Sigmoid colon (tissue), 7 donors: ENCODE data around the gene MBP. TPM values are rescaled to one million over a fixed set of nuclear protein-coding genes. Genes with fewer than 3 reads are reported as not detected.
"Not testable (repeated sequence)": the region's sequence is repeated elsewhere in the genome, so short reads cannot be mapped to it uniquely, and the experiment has no call there.

Experiments used
- DNase-seq: peaks from one replicate; pipeline ENCODE4 v3.0.0-alpha.2; 2019
- H3K27ac ChIP-seq, 4 donors: fragments of 200-600 bp; sonication (generic); one replicate each; pipeline ENCODE4 v1.5.1; 2016 to 2019; ENCODE audit warnings: mild to moderate bottlenecking in 1 of 4
- H3K27me3 ChIP-seq, 3 donors: fragments of 200-600 bp; sonication (generic); one replicate each; pipeline ENCODE4 v1.5.1; 2019; ENCODE audit warnings: mild to moderate bottlenecking in 1 of 3
- H3K36me3 ChIP-seq, 4 donors: fragments of 200-600 bp; sonication (generic); one replicate each; pipeline ENCODE4 v1.5.1; 2016 to 2019
- H3K4me1 ChIP-seq, 4 donors: fragments of 200-600 bp; sonication (generic); one replicate each; pipeline ENCODE4 v1.5.1; 2017 to 2019
- H3K4me3 ChIP-seq, 4 donors: fragments of 200-600 bp; sonication (generic); one replicate each; pipeline ENCODE4 v1.5.1; 2017 to 2019; ENCODE audit warnings: mild to moderate bottlenecking in 2 of 4, moderate library complexity in 1 of 4
- H3K9me3 ChIP-seq, 4 donors: fragments of 200-600 bp in 3 of 4; sonication (generic) in 3 of 4; one replicate each; pipeline versions ENCODE4 v1.5.1 to v1.6.1; 2013 to 2019
- EP300 ChIP-seq, 4 donors: sonication (generic); formaldehyde crosslinking; IDR thresholded peaks; one replicate each; pipeline ENCODE4 v1.6.1; 2017; ENCODE audit warnings: antibody characterized with exemption in 4 of 4
- POLR2A ChIP-seq, 2 donors: fragments of 450-650 bp; IDR thresholded peaks; one replicate each; pipeline ENCODE4 v1.6.1; 2016; ENCODE audit warnings: antibody characterized with exemption in 2 of 2, mild to moderate bottlenecking in 2 of 2, moderate library complexity in 2 of 2
- POLR2AphosphoS5 ChIP-seq, 4 donors: sonication (generic); formaldehyde crosslinking; IDR thresholded peaks; one replicate each; pipeline ENCODE4 v1.6.1; 2017; ENCODE audit warnings: antibody characterized with exemption in 4 of 4
- WGBS, 2 donors: extraction: QIAGEN DNeasy Blood & Tissue Kit; methylation state at CpG; one replicate each; pipeline ENCODE4 v1.1.7; 2013; 5-methylcytosine and 5-hydroxymethylcytosine counted together
- intact Hi-C: fragments of 100-400 bp; cut with DNase I; formaldehyde crosslinking; loops from one replicate; pipeline ENCODE4 v1.15.1; 2023
- polyA plus RNA-seq, 3 donors: library from polyadenylated mRNA; stranded (reverse); fragments of 200-250 nt; gene quantifications; one replicate each; pipeline ENCODE4 v1.2.3, GENCODE V29; 2013
- total RNA-seq, 4 donors: library from RNA; depleted of rRNA; stranded (reverse); fragments of >200 nt; gene quantifications; one replicate each; pipeline ENCODE4 v1.1.0, GENCODE V29; 2016
- TF ChIP-seq, protein P1 (sequence below), 4 experiments: fragments of 450-650 bp in 3 of 4; fragments of 200-600 bp in 1 of 4; IDR thresholded peaks; one replicate each; pipeline ENCODE4 v1.5.1; 2016 to 2019; ENCODE audit warnings: antibody characterized with exemption in 4 of 4, mild to moderate bottlenecking in 3 of 4, moderate library complexity in 2 of 4
- donor health status: healthy with polysubstance abuse.
- donor health status: Bipolar disorder and iron deficiency.
- donor health status: healthy.

MBP gene
- total and polyA plus RNA-seq, 7 donors, result 18.3 to 30.7 (median 24.0) TPM

GRCh38 chr18:76953156-76953555 is 179.4 kb downstream of the MBP start:
- 30 to 73% methylated on average over 6 of the region's 6 CpGs for WGBS, 2 donors
- intact Hi-C loops, result no loop called here
- H3K4me1 ChIP-seq, result peaks cover 0 to 18% (median 15%) of the 10 kb centered on the region in 4 donors
- H3K27ac ChIP-seq, result peak overlapping the region; percentile 41 to 74 (median 62)
- no peaks in the 10 kb centered on the region for H3K27me3 ChIP-seq
- no peaks in the 10 kb centered on the region for H3K9me3 ChIP-seq
- peak overlapping the region in 1 of 4 donors; percentile 19 for H3K4me3 ChIP-seq
- no peak for DNase-seq
- H3K36me3 ChIP-seq, result peaks cover 8 to 57% (median 26%) of the 10 kb centered on the region in 4 donors
- TF ChIP-seq, protein P1, sequence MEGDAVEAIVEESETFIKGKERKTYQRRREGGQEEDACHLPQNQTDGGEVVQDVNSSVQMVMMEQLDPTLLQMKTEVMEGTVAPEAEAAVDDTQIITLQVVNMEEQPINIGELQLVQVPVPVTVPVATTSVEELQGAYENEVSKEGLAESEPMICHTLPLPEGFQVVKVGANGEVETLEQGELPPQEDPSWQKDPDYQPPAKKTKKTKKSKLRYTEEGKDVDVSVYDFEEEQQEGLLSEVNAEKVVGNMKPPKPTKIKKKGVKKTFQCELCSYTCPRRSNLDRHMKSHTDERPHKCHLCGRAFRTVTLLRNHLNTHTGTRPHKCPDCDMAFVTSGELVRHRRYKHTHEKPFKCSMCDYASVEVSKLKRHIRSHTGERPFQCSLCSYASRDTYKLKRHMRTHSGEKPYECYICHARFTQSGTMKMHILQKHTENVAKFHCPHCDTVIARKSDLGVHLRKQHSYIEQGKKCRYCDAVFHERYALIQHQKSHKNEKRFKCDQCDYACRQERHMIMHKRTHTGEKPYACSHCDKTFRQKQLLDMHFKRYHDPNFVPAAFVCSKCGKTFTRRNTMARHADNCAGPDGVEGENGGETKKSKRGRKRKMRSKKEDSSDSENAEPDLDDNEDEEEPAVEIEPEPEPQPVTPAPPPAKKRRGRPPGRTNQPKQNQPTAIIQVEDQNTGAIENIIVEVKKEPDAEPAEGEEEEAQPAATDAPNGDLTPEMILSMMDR (IDR thresholded peaks at IDR 0.05), result no peak
- no peak for TF ChIP-seq EP300 (IDR thresholded peaks at IDR 0.05)
- TF ChIP-seq POLR2AphosphoS5 (IDR thresholded peaks at IDR 0.05), result no peak
- no peak for TF ChIP-seq POLR2A (IDR thresholded peaks at IDR 0.05)

DNA sequence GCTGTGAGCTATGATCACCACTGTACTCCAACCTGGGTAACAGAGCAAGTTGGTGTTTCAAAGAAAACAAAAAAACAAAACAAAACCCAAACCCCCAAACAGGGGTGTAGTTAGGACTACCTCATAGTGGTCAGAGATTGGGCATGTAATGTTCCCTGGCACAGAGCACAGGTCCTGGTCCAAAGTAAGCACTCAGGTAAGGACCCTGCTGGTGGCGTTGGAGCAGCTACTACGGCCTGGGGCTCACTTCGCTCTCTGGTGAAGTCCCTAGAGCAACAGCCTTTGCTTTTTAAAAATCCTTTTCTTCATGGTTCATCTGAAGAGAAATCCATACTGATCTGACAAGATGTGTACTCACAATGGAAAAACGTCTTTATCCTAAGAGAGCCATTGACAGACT is 179.8 kb downstream of the MBP start:
- Histone ChIP-seq H3K9me3 (no peaks in the 10 kb centered on the region), H3K4me1 (peaks cover 0 to 18% (median 15%) of the 10 kb centered on the region in 4 donors), H3K4me3 (no peak overlapping the region), H3K27ac (peak overlapping the region; percentile 41 to 74 (median 62)), H3K36me3 (peaks cover 8 to 57% (median 22%) of the 10 kb centered on the region in 4 donors), H3K27me3 (no peaks in the 10 kb centered on the region)
- DNase-seq, result no peak
- WGBS, 2 donors, result 90 to 93% methylated on average over 4 of the region's 4 CpGs
- intact Hi-C loops, result no loop called here
- no peak for TF ChIP-seq POLR2A (IDR thresholded peaks at IDR 0.05)
- TF ChIP-seq, protein P1 (IDR thresholded peaks at IDR 0.05), result no peak
- no peak for TF ChIP-seq POLR2AphosphoS5 (IDR thresholded peaks at IDR 0.05)
- no peak for TF ChIP-seq EP300 (IDR thresholded peaks at IDR 0.05)

DNA sequence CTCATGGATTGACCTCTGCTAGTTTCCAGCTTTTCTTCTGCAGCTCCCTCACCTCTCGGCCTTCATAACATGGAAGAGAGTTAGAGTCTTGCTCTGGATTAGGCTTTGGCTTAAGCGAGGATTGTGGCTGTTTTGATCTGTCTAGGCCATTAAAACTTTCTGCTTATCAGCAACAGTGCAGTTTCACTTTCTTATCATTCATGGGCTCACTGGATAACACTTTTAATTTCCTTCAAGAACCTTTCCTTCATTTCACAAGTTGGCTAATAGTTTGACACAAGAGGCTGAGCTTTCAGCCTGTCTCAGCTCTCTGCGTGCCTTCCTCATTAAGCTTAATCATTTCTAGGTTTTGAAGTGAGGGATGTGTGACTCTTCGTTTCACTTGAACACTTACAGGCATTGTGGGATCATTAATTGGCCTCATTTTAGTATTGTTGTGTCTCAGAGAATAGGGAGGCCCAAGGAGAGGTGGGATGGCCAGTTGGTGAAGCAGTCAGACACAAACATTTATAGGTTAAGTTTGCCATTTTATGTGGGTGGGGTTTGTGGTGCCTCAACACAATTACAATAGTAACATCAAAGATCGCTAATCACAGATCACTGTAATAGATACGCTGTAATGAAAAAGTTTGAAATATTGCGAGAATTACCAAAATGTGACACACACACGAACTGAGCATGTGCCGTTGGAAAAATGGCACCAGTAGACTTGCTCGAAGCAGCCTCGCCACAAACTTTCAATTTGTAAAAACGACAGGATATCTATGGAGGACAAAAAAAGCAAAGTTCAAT is 180.9 kb downstream of the MBP start:
- Histone ChIP-seq H3K4me1 (peaks cover 0 to 18% (median 15%) of the 10 kb centered on the region in 4 donors), H3K36me3 (peaks cover 8 to 57% (median 19%) of the 10 kb centered on the region in 4 donors), H3K4me3 (no peak overlapping the region), H3K27me3 (no peaks in the 10 kb centered on the region), H3K27ac (no peak overlapping the region), H3K9me3 (no peaks in the 10 kb centered on the region)
- TF ChIP-seq, protein P1 (IDR thresholded peaks at IDR 0.05), result no peak
- no peak for TF ChIP-seq EP300 (IDR thresholded peaks at IDR 0.05)
- DNase-seq, result no peak
- intact Hi-C loops, result no loop called here
- WGBS, 2 donors, result 88 to 92% methylated on average over 12 of the region's 12 CpGs

- Histone ChIP-seq H3K4me1 (peaks cover 0 to 15% (median 12%) of the 10 kb centered on the region in 4 donors), H3K27me3 (no peaks in the 10 kb centered on the region), H3K36me3 (peaks cover 7 to 49% (median 12%) of the 10 kb centered on the region in 4 donors), H3K27ac (no peak overlapping the region), H3K4me3 (no peak overlapping the region), H3K9me3 (no peaks in the 10 kb centered on the region)
- no peak for DNase-seq
- 84 to 88% methylated on average over 8 of the region's 8 CpGs for WGBS, 2 donors
- TF ChIP-seq, protein P1 (IDR thresholded peaks at IDR 0.05), result no peak
- intact Hi-C loops, result no loop called here
Observed at GRCh38 chr18:76948345-76948744, 184.2 kb downstream of the MBP start.

DNA sequence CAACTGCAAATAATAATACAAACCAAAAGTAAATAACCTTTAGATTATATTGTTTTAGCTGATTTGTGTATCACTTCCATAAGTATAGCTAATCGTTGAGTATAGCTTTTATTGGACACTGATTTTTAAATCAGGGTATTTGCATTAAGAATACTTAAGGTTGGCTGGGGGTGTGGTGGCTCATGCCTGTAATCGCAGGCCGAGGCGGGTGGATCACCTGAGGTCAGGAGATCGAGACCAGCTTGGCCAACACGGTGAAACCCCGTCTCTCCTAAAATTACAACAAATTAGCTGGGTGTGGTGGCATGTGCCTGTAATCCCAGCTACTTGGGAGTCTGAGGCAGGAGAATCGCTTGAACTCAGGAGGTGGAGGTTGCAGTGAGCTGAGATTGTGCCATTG is 188.2 kb downstream of the MBP start:
- peaks cover 0 to 11% (median 9%) of the 10 kb centered on the region in 4 donors for H3K4me1 ChIP-seq
- H3K4me3 ChIP-seq, H3K9me3 ChIP-seq, H3K27me3 ChIP-seq, intact Hi-C loops, DNase-seq: not testable (repeated sequence)
- WGBS, 2 donors, result 88 to 96% methylated on average over 8 of the region's 8 CpGs
- peak overlapping the region in 2 of 4 donors; percentile 46 to 63 for H3K27ac ChIP-seq
- peaks cover 6 to 50% (median 11%) of the 10 kb centered on the region in 4 donors for H3K36me3 ChIP-seq
